BE2C (cell line): ENCODE measurements around the gene MALT1.

Source experiments
- DNase-seq: peaks from one replicate; pipeline ENCODE4 v3.0.0-alpha.2; 2020
- H3K27me3 ChIP-seq: fragments of 250-450 bp; sonication (Bioruptor Pico); 2 replicates; pipeline ENCODE4 v1.5.1; 2020; ENCODE audit warnings: mild to moderate bottlenecking
- H3K36me3 ChIP-seq: fragments of 250-450 bp; sonication (Bioruptor Pico); 2 replicates; pipeline ENCODE4 v1.5.1; 2020; ENCODE audit warnings: mild to moderate bottlenecking
- H3K4me1 ChIP-seq: fragments of 250-450 bp; sonication (Bioruptor Pico); 2 replicates; pipeline ENCODE4 v1.5.1; 2020
- H3K4me3 ChIP-seq: 2 replicates; pipeline ENCODE4 v1.5.1; 2011; ENCODE audit warnings: low read depth, low read length
- H3K9me3 ChIP-seq: fragments of 250-450 bp; sonication (Bioruptor Pico); 2 replicates; pipeline ENCODE4 v1.5.1; 2020
- CTCF ChIP-seq: IDR thresholded peaks from 2 replicates; pipeline ENCODE4 v1.5.1; 2012; ENCODE audit warnings: mild to moderate bottlenecking, low read depth, low read length

The MALT1 gene

GRCh38 chr18:58777471-58777870, 106.2 kb downstream of the MALT1 start:
- Histone ChIP-seq H3K27me3 (no peaks in the 10 kb centered on the region), H3K4me3 (no peak overlapping the region), H3K36me3 (no peaks in the 10 kb centered on the region), H3K9me3 (no peaks in the 10 kb centered on the region), H3K4me1 (no peaks in the 10 kb centered on the region)
- DNase-seq: no peak
- TF ChIP-seq CTCF: no peak

- no peaks in the 10 kb centered on the region for H3K4me1 ChIP-seq
- no peak for DNase-seq
- no peaks in the 10 kb centered on the region for H3K27me3 ChIP-seq
- no peaks in the 10 kb centered on the region for H3K9me3 ChIP-seq
- no peaks in the 10 kb centered on the region for H3K36me3 ChIP-seq
- TF ChIP-seq CTCF: no peak
- H3K4me3 ChIP-seq: no peak overlapping the region
These were observed 108.3 kb downstream of the MALT1 start for GRCh38 chr18:58779529-58779928.

GRCh38 chr18:58780045-58780444, 108.8 kb downstream of the MALT1 start:
- H3K36me3 ChIP-seq: no peaks in the 10 kb centered on the region
- H3K4me1 ChIP-seq: no peaks in the 10 kb centered on the region
- no peak overlapping the region for H3K4me3 ChIP-seq
- H3K27me3 ChIP-seq: no peaks in the 10 kb centered on the region
- no peak for TF ChIP-seq CTCF
- H3K9me3 ChIP-seq: no peaks in the 10 kb centered on the region
- no peak for DNase-seq

- H3K4me3 ChIP-seq: no peak overlapping the region
- peak; percentile 60 for DNase-seq
These were observed 110.4 kb downstream of the MALT1 start for GRCh38 chr18:58781627-58782194.

GRCh38 chr18:58784601-58785137, 113.4 kb downstream of the MALT1 start:
- H3K27me3 ChIP-seq: no peaks in the 10 kb centered on the region
- H3K9me3 ChIP-seq: no peaks in the 10 kb centered on the region
- H3K36me3 ChIP-seq: no peaks in the 10 kb centered on the region
- H3K4me3 ChIP-seq: no peak overlapping the region
- no peak for DNase-seq
- H3K4me1 ChIP-seq: no peaks in the 10 kb centered on the region
- TF ChIP-seq CTCF: no peak

More at GRCh38 chr18:58781627-58782194, 110.4 kb downstream of the MALT1 start:
- peak; percentile 70 for TF ChIP-seq CTCF
- Histone ChIP-seq H3K9me3 (no peaks in the 10 kb centered on the region), H3K4me1 (no peaks in the 10 kb centered on the region), H3K27me3 (no peaks in the 10 kb centered on the region), H3K36me3 (no peaks in the 10 kb centered on the region)

GRCh38 chr18:58785171-58785805, 114.0 kb downstream of the MALT1 start:
- H3K9me3 ChIP-seq: no peaks in the 10 kb centered on the region
- no peak for TF ChIP-seq CTCF
- DNase-seq: no peak
- H3K4me3 ChIP-seq: no peak overlapping the region
- H3K27me3 ChIP-seq: no peaks in the 10 kb centered on the region
- H3K36me3 ChIP-seq: no peaks in the 10 kb centered on the region
- H3K4me1 ChIP-seq: no peaks in the 10 kb centered on the region
